HepG2 (cell line): ENCODE results near the gene GMEB2. TPM values are rescaled to one million over a fixed set of nuclear protein-coding genes. Genes with fewer than 3 reads are reported as not detected.

Source experiments
- ATM ChIP-seq: fragments of 450-650 bp; IDR thresholded peaks from 2 replicates; pipeline ENCODE4 v1.7.1; 2017; ENCODE audit warnings: mild to moderate bottlenecking, borderline replicate concordance
- CHCHD3 ChIP-seq: sonication (generic); formaldehyde crosslinking; IDR thresholded peaks from 2 replicates; pipeline ENCODE4 v1.8.0; 2022; ENCODE audit warnings: mild to moderate bottlenecking, missing genetic modification reagents, moderate library complexity
- CREB1 ChIP-seq, 2 experiments: fragments of 450-650 bp in 1 of 2; IDR thresholded peaks; 2 replicates each; pipeline ENCODE4 v1.6.1; 2016 to 2017; ENCODE audit warnings: control low read depth in 1 of 2, mild to moderate bottlenecking in 1 of 2, missing compliant biosample characterization in 1 of 2, missing genetic modification characterization in 1 of 2
- EP300 ChIP-seq, 3 experiments: sonication (generic) in 1 of 3; formaldehyde crosslinking in 1 of 3; IDR thresholded peaks; 2 replicates each; pipeline versions ENCODE4 v1.5.1 to v1.6.1; 2011 to 2020; ENCODE audit warnings: low read depth in 2 of 3, low read length in 2 of 3, borderline replicate concordance in 1 of 3, improper control_type of control experiment in 1 of 3, mild to moderate bottlenecking in 1 of 3, missing genetic modification reagents in 1 of 3, moderate library complexity in 1 of 3
- GFI1 ChIP-seq: sonication (generic); formaldehyde crosslinking; IDR thresholded peaks from 2 replicates; pipeline ENCODE4 v1.5.0; 2020; ENCODE audit warnings: missing genetic modification reagents, mild to moderate bottlenecking, borderline replicate concordance
- HIVEP1 ChIP-seq: sonication (generic); formaldehyde crosslinking; IDR thresholded peaks from 2 replicates; pipeline ENCODE4 v1.4.0; 2020; ENCODE audit warnings: mild to moderate bottlenecking, missing genetic modification reagents
- MBD4 ChIP-seq: IDR thresholded peaks from 2 replicates; pipeline ENCODE4 v1.6.1; 2012; ENCODE audit warnings: low read length, inconsistent platforms, borderline replicate concordance
- MED1 ChIP-seq: sonication (generic); formaldehyde crosslinking; IDR thresholded peaks from 2 replicates; pipeline ENCODE4 v1.4.0; 2020; ENCODE audit warnings: missing genetic modification reagents
- MTERF4 ChIP-seq: sonication (generic); formaldehyde crosslinking; IDR thresholded peaks from 2 replicates; pipeline ENCODE4 v1.8.0; 2023; ENCODE audit warnings: mild to moderate bottlenecking, missing genetic modification reagents
- MYNN ChIP-seq: sonication (generic); formaldehyde crosslinking; IDR thresholded peaks from 2 replicates; pipeline ENCODE4 v1.4.0; 2020; ENCODE audit warnings: mild to moderate bottlenecking, low read depth, missing genetic modification reagents
- PBX2 ChIP-seq: IDR thresholded peaks from 2 replicates; pipeline ENCODE4 v1.6.1; 2016; ENCODE audit warnings: control low read depth
- RAD21 ChIP-seq: fragments of 450-650 bp; formaldehyde crosslinking; IDR thresholded peaks from 2 replicates; pipeline ENCODE4 v1.5.0; 2020; ENCODE audit warnings: mild to moderate bottlenecking
- SRY ChIP-seq: sonication (generic); formaldehyde crosslinking; IDR thresholded peaks from 2 replicates; pipeline ENCODE4 v1.8.0; 2022; ENCODE audit warnings: mild to moderate bottlenecking, missing genetic modification reagents
- STAT5B ChIP-seq: sonication (generic); formaldehyde crosslinking; IDR thresholded peaks from 2 replicates; pipeline ENCODE4 v1.4.0; 2020; ENCODE audit warnings: missing genetic modification reagents
- ZBTB34 ChIP-seq: sonication (generic); formaldehyde crosslinking; IDR thresholded peaks from 2 replicates; pipeline ENCODE4 v1.8.0; 2022; ENCODE audit warnings: mild to moderate bottlenecking, missing genetic modification reagents
- ZBTB8A ChIP-seq: sonication (generic); formaldehyde crosslinking; IDR thresholded peaks from 2 replicates; pipeline ENCODE4 v1.4.0; 2020; ENCODE audit warnings: mild to moderate bottlenecking, low read depth, missing genetic modification reagents, borderline replicate concordance
- ZNF138 ChIP-seq: sonication (generic); formaldehyde crosslinking; IDR thresholded peaks from 2 replicates; pipeline ENCODE4 v1.5.0; 2020; ENCODE audit warnings: mild to moderate bottlenecking, low read depth, missing genetic modification reagents
- ZNF317 ChIP-seq: sonication (generic); formaldehyde crosslinking; IDR thresholded peaks from 2 replicates; pipeline ENCODE4 v1.5.0; 2020; ENCODE audit warnings: mild to moderate bottlenecking, missing genetic modification reagents
- ZNF563 ChIP-seq: sonication (generic); formaldehyde crosslinking; IDR thresholded peaks from 2 replicates; pipeline ENCODE4 v1.8.0; 2022; ENCODE audit warnings: mild to moderate bottlenecking, moderate library complexity, missing genetic modification reagents
- ZNF749 ChIP-seq: sonication (generic); formaldehyde crosslinking; IDR thresholded peaks from 2 replicates; pipeline ENCODE4 v1.8.0; 2022; ENCODE audit warnings: mild to moderate bottlenecking, missing genetic modification reagents, moderate library complexity, borderline replicate concordance
- ZNF781 ChIP-seq: sonication (generic); formaldehyde crosslinking; IDR thresholded peaks from 2 replicates; pipeline ENCODE4 v1.5.1; 2020; ENCODE audit warnings: borderline replicate concordance, mild to moderate bottlenecking, missing genetic modification reagents; ENCODE audit errors: not compliant biosample characterization
- ZNF891 ChIP-seq: sonication (generic); formaldehyde crosslinking; IDR thresholded peaks from 2 replicates; pipeline ENCODE4 v1.5.0; 2020; ENCODE audit warnings: mild to moderate bottlenecking, missing genetic modification reagents
- ZSCAN25 ChIP-seq: sonication (generic); formaldehyde crosslinking; IDR thresholded peaks from 2 replicates; pipeline ENCODE4 v1.8.0; 2022; ENCODE audit warnings: mild to moderate bottlenecking, missing genetic modification reagents
- polyA plus RNA-seq, 8 experiments: library from polyadenylated mRNA; depleted of rRNA in 3 of 8; stranded (reverse) in 7 of 8; unstranded in 1 of 8; fragments of >200 nt; fragmentation: Illumina TruSeq in 4 of 8; extraction: Trizol in 4 of 8; gene quantifications; 2 replicates each; pipeline versions ENCODE4 v1.2.1 to v1.2.3, GENCODE V29; 2011 to 2016; ENCODE audit warnings: low read depth in 4 of 8, missing spikeins in 1 of 8, mixed read lengths in 1 of 8; ENCODE audit not compliant: insufficient read depth in 1 of 8
- total RNA-seq, 5 experiments: library from RNA; depleted of rRNA; stranded (reverse); fragments of >200 nt; fragmentation: Illumina TruSeq; extraction: Trizol; gene quantifications; 2 replicates each; pipeline ENCODE4 v1.2.3, GENCODE V29; 2016; ENCODE audit warnings: low read depth in 1 of 5

GMEB2 gene
- total and polyA plus RNA-seq, 2 of the 13 experiments (the other 11 are each of a cell fraction or from before 2014, with no cell fraction given), result 10.6 to 12.4 TPM

GRCh38 chr20:63652192-63652980, 25.5 kb upstream of the GMEB2 start (continued):
- TF ChIP-seq MED1 (CRISPR knock-in tag) (peak; percentile 41; the same call in 1 of the 2 replicates), CREB1 (IDR thresholded peaks at IDR 0.05) (no peak), CREB1 (CRISPR knock-in tag; IDR thresholded peaks at IDR 0.05) (no peak), PBX2 (CRISPR knock-in tag) (no peak), ATM (no peak), ZNF891 (CRISPR knock-in tag) (no peak), STAT5B (CRISPR knock-in tag) (no peak), MYNN (CRISPR knock-in tag) (no peak), HIVEP1 (no peak), CHCHD3 (CRISPR knock-in tag) (no peak; the same call in 1 of the 2 replicates), GFI1 (CRISPR knock-in tag) (peak; percentile 22; the same call in 1 of the 2 replicates), SRY (CRISPR knock-in tag) (no peak), EP300 (IDR thresholded peaks at IDR 0.05; ENCODE audit: low read depth in 2 of 2, low read length in 2 of 2) (peak in 1 of 2 experiments; percentile 13; a peak in 1 of 4 replicates), EP300 (CRISPR knock-in tag; IDR thresholded peaks at IDR 0.05; ENCODE audit: borderline replicate concordance) (no peak), ZBTB34 (no peak), MTERF4 (CRISPR knock-in tag) (no peak), RAD21 (no peak), ZNF563 (CRISPR knock-in tag) (peak; percentile 79; the same call in 1 of the 2 replicates), ZNF138 (CRISPR knock-in tag) (no peak), ZNF781 (CRISPR knock-in tag) (no peak), MBD4 (no peak), ZSCAN25 (CRISPR knock-in tag) (peak; percentile 87; the same call in 1 of the 2 replicates), ZBTB8A (CRISPR knock-in tag) (no peak), ZNF749 (no peak), ZNF317 (CRISPR knock-in tag) (no peak)
